Ovary (tissue), 3 donors: ENCODE measurements around the gene IRF4.
"Not testable (repeated sequence)": the region's sequence is repeated elsewhere in the genome, so short reads cannot be mapped to it uniquely, and the experiment has no call there.

ENCODE experiments used
- EP300 ChIP-seq: sonication (generic); formaldehyde crosslinking; IDR thresholded peaks from one replicate; pipeline ENCODE4 v1.6.1; 2017; ENCODE audit warnings: antibody characterized with exemption
- POLR2A ChIP-seq: fragments of 450-650 bp; IDR thresholded peaks from one replicate; pipeline ENCODE4 v1.6.1; 2017; ENCODE audit warnings: antibody characterized with exemption, mild to moderate bottlenecking, moderate library complexity
- TF ChIP-seq, protein P1 (sequence below), 3 donors: fragments of 450-650 bp in 2 of 3; fragments of 200-600 bp in 1 of 3; IDR thresholded peaks; one replicate each; pipeline versions ENCODE4 v1.5.1 to v1.8.0; 2016 to 2022; ENCODE audit warnings: antibody characterized with exemption in 3 of 3, mild to moderate bottlenecking in 1 of 3
- donor health status: DM: no; HTN: no; CAD: no.

DNA sequence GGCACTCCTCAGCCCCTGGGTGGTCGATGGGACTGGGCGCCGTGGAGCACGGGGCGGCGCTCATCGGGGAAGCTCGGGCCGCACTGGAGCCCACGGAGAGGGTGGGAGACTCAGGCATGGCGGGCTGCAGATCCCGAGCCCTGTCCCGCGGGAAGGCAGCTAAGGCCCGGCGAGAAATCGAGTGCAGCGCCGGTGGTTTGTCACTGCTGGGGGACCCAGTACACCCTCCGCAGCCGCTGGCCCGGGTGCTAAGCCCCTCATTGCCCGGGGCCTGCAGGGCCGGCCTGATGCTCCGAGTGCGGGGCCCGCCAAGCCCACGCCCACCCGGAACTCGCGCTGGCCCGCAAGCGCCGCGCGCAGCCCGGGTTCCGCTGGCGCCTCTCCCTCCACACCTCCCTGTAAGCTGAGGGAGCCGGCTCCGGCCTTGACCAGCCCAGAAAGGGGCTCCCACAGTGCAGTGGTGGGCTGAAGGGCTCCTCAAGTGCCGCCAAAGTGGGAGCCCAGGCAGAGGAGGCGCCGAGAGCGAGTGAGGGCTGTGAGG is 34.7 kb downstream of the IRF4 start:
- TF ChIP-seq, protein P1, sequence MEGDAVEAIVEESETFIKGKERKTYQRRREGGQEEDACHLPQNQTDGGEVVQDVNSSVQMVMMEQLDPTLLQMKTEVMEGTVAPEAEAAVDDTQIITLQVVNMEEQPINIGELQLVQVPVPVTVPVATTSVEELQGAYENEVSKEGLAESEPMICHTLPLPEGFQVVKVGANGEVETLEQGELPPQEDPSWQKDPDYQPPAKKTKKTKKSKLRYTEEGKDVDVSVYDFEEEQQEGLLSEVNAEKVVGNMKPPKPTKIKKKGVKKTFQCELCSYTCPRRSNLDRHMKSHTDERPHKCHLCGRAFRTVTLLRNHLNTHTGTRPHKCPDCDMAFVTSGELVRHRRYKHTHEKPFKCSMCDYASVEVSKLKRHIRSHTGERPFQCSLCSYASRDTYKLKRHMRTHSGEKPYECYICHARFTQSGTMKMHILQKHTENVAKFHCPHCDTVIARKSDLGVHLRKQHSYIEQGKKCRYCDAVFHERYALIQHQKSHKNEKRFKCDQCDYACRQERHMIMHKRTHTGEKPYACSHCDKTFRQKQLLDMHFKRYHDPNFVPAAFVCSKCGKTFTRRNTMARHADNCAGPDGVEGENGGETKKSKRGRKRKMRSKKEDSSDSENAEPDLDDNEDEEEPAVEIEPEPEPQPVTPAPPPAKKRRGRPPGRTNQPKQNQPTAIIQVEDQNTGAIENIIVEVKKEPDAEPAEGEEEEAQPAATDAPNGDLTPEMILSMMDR (IDR thresholded peaks at IDR 0.05) = not testable (repeated sequence)
- TF ChIP-seq POLR2A, EP300: not testable (repeated sequence)
